Stimulated activated CD4-positive, alpha-beta T cell treated with anti-CD3 and anti-CD28 coated beads, Interleukin-4, amount 100 ng/mL, for 4 hours (primary cell): Measurements from ENCODE around the gene ACAT1.
"Not testable (repeated sequence)": the region's sequence is repeated elsewhere in the genome, so short reads cannot be mapped to it uniquely, and the experiment has no call there.

ENCODE experiments used
- DNase-seq, 2 experiments: peaks; one replicate each; pipeline ENCODE4 v3.0.0-alpha.2; 2020

The ACAT1 gene

DNA sequence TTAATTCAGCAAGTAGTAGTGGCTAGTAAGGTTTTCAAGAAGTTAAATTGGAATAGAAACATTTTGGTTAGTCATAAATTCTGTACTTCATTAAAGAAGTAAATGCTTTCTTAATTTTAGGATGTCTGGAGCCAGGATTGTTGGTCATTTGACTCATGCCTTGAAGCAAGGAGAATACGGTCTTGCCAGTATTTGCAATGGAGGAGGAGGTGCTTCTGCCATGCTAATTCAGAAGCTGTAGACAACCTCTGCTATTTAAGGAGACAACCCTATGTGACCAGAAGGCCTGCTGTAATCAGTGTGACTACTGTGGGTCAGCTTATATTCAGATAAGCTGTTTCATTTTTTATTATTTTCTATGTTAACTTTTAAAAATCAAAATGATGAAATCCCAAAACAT lies 25.8 kb downstream of the ACAT1 start:
- DNase-seq = no peak

DNA sequence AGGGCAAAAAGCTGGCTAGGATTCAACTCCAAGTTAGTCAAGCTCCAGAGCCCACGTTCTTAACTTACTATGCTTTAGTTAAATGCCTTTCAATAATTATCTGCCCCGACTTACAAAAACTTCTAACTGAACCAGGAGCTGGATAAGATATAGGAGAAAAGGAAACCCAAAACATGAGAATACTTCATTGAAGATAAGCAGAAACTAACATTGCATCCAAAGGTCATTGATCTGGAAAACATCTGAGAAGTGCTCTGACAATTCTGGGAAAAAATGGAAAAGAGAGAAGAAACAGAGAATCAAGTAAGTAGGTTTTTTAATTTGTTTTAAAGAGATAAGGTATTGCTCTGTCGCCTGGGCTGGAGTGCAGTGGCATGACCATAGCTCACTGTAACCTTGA lies 27.2 kb downstream of the ACAT1 start:
- DNase-seq = no peak

DNA sequence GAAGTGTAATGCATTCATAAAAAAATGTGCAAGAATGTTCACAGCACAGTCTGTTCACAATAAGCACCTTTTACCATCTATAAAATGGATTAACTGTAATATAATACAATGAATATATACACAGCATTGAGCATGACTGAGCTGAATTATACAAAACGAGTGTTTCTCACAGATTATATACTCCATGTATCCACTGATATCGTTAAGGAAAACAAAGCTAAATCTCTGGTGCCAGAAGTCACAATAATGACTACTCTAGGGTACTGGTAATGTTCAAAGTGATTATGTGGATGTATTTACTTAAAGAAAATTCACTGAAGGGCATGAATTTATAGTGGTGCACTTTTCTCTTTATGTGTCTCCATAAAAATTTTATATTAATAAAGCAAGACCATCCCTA lies 33.2 kb downstream of the ACAT1 start:
- no peak for DNase-seq

DNA sequence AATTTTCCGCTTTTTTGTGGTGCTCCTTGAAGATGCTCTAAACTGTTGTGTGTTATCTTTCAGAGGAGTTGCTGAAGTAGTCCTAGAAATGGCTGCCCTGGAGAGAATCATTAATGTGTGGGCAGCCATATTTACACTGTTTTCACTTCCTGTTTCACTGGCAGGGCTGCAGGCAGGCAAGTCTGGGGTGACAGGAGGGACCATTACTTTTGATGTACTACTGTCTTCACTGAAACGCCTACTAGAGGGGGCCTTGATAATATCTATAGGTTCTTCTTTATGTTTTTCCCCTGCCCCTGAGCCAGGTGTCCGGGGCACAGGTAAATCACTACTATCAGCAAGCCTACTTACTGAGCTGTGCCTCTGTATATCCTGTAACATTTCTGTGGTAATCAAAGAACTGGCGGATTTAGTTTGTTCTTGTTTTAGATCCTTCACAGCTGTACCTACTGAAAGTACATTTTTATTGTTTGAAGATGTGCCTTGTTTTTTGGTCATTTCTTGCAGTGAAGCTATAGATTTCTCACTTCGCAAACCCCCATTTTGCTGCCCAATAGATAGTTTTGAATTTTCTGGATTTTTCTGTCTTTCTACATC lies 39.7 kb downstream of the ACAT1 start:
- DNase-seq = no peak

DNA sequence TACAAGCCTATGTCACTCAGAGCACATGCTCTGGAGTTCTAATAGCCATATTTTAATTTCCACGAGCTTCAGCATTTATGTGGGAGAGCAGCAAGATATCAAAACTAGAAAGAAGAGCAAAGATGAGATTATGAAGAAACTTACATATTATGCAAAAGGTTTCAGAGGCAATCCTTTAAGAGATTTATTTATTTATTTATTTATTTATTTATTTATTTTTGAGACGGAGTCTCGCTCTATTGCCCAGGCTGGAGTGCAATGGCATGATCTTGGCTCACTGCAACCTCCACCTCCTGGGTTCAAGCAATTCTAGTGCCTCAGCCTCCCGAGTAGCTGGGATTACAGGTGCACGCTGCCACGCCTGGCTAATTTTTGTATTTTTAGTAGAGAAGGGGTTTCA lies 41.5 kb downstream of the ACAT1 start:
- not testable (repeated sequence) for DNase-seq

DNA sequence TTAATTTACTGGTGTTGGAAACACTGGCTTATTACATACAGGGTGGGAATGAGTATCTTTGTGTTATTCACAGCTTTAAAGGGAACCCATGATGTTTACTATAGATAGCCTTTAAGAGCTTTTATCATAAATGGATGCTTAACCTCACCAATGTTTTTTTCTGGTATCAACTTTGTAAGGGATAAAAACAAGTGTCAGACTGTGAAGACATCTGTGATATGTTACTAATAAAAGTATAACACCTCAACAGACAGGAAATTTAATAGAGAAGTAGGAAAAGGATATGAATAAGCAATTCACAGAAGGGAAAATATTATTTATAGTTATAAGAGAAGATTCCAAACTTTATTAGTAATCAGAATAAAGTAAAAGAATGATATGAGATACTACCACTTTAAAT lies 46.3 kb downstream of the ACAT1 start:
- no peak for DNase-seq

DNA sequence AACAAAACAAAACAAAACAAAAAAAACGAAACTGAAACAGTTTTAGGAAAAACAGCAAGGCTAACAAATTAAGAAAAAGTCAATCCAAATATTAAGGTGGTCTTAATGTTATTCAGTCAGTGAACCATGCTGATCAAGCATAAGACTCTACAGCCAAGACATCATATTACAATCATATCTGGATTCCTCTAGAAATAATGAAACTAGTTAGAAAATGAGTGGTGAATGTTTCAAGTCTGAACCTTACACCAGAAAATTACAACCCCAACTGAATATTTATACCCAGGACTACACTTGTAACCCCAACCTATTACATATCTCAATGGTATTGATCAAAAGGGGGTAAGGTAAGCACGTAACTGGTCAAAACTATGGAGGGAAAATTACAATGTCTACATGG lies 48.8 kb downstream of the ACAT1 start:
- DNase-seq = no peak

DNA sequence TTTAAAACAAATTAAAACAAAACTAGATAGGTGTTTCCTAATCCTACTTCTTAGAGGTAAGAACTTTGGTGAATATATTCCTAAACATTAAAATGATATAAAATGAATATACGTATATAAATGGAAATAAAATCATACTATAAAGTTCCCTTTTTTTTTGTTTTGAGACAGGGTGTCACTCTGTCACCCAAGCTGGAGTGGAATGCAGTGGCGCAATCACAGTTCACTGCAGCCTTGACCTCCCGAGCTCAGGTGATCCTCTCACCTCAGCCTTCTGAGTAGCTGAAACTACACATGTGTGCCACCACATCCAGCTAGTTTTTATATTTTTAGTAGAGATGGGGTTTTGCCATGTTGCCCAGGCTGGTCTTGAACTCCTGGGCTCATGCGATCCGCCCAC lies 56.2 kb downstream of the ACAT1 start:
- no peak for DNase-seq

DNA sequence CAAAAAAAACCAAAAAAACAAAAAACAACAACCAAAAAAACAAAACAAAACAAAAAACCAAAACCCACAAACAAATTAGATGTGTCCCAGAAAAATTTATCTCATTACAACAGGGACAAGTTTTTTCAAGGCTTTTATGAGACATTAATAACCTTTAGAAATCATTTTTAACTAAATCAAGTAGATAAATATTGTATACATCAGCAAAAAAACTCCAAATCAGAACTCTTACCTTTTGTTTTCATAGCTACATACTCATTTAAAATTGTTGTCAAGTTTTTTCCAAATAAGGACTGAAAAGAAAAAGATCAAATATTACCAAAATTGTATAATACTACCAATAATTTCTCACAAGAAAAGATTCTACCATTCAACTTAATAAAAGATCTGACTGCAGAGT lies 72.4 kb downstream of the ACAT1 start:
- no peak for DNase-seq

DNA sequence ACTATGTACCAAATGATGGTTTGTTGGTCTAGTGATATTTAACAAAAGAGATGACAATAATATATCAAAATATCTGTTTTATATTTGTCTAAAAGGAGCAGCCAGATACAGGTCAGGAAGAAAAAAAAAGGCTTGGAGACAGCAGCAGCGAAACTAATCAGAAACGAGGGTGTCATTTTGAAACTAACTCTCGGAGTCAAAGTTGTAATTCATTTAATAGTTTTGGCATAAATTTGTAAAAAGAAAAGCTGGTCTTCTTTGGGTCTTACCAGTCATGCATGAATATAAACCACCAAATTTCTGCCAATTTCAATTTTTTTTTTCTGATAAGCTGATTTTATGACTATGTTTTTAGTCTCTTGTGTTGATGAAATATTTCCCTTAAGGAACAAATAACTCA lies 75.5 kb downstream of the ACAT1 start:
- DNase-seq = no peak
